Neural cell (in vitro differentiated cells): ENCODE data around the gene MOCOS.

Experiments used
- CTCF ChIP-seq: fragments of 450-650 bp; IDR thresholded peaks from 2 replicates; pipeline ENCODE4 v1.5.1; 2014; ENCODE audit warnings: antibody characterized with exemption, mild to moderate bottlenecking, moderate library complexity; ENCODE audit not compliant: poor library complexity, severe bottlenecking
- EP300 ChIP-seq: fragments of 450-650 bp; conservative IDR thresholded peaks from 2 replicates; pipeline ENCODE4 v1.6.1; 2014; ENCODE audit warnings: antibody characterized with exemption, mild to moderate bottlenecking, moderate library complexity; ENCODE audit not compliant: poor library complexity, severe bottlenecking
- EZH2 ChIP-seq: fragments of 200-600, 300-800 bp; shearing (Covaris generic), sonication (generic); IDR thresholded peaks from 2 replicates; pipeline ENCODE4 v1.6.1; 2014; ENCODE audit warnings: antibody characterized with exemption, low read length, borderline replicate concordance, mild to moderate bottlenecking; ENCODE audit not compliant: insufficient read depth, poor library complexity, severe bottlenecking
- POLR2AphosphoS5 ChIP-seq: IDR thresholded peaks from 2 replicates; pipeline ENCODE4 v1.6.1; 2012
- RAD21 ChIP-seq: fragments of 450-650 bp; conservative IDR thresholded peaks from 2 replicates; pipeline ENCODE4 v1.6.1; 2014; ENCODE audit warnings: antibody characterized with exemption, mild to moderate bottlenecking, moderate library complexity
- SMC3 ChIP-seq: fragments of 450-650 bp; conservative IDR thresholded peaks from 2 replicates; pipeline ENCODE4 v1.6.1; 2014; ENCODE audit warnings: antibody characterized with exemption, mild to moderate bottlenecking, moderate library complexity; ENCODE audit not compliant: poor library complexity
- TAF1 ChIP-seq: IDR thresholded peaks from 2 replicates; pipeline ENCODE4 v1.6.1; 2012; ENCODE audit warnings: low read depth
- TF ChIP-seq, protein P1 (sequence below): IDR thresholded peaks from 2 replicates; pipeline ENCODE4 v1.6.1; 2012; ENCODE audit warnings: borderline replicate concordance

- TF ChIP-seq CTCF (no peak), POLR2AphosphoS5 (no peak), SMC3 (no peak), EP300 (no peak), EZH2 (no peak), RAD21 (no peak), TAF1 (no peak)
- TF ChIP-seq, protein P1, sequence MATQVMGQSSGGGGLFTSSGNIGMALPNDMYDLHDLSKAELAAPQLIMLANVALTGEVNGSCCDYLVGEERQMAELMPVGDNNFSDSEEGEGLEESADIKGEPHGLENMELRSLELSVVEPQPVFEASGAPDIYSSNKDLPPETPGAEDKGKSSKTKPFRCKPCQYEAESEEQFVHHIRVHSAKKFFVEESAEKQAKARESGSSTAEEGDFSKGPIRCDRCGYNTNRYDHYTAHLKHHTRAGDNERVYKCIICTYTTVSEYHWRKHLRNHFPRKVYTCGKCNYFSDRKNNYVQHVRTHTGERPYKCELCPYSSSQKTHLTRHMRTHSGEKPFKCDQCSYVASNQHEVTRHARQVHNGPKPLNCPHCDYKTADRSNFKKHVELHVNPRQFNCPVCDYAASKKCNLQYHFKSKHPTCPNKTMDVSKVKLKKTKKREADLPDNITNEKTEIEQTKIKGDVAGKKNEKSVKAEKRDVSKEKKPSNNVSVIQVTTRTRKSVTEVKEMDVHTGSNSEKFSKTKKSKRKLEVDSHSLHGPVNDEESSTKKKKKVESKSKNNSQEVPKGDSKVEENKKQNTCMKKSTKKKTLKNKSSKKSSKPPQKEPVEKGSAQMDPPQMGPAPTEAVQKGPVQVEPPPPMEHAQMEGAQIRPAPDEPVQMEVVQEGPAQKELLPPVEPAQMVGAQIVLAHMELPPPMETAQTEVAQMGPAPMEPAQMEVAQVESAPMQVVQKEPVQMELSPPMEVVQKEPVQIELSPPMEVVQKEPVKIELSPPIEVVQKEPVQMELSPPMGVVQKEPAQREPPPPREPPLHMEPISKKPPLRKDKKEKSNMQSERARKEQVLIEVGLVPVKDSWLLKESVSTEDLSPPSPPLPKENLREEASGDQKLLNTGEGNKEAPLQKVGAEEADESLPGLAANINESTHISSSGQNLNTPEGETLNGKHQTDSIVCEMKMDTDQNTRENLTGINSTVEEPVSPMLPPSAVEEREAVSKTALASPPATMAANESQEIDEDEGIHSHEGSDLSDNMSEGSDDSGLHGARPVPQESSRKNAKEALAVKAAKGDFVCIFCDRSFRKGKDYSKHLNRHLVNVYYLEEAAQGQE = no peak
Observed at GRCh38 chr18:36284268-36284667, 97.0 kb downstream of the MOCOS start.
